Duodenal mucosa (tissue), 2 donors: ENCODE results near the gene GRID2.

Experiments
- H3K27ac ChIP-seq: one replicate; pipeline ENCODE4 v1.7.0; 2013; ENCODE audit warnings: low read depth, low read length
- H3K27me3 ChIP-seq, 2 donors: one replicate each; pipeline ENCODE4 v1.7.0; 2013; ENCODE audit warnings: low read length in 2 of 2, control low read depth in 1 of 2; ENCODE audit not compliant: insufficient read depth in 2 of 2, control insufficient read depth in 1 of 2
- H3K36me3 ChIP-seq, 2 donors: one replicate each; pipeline ENCODE4 v1.7.0; 2013; ENCODE audit warnings: low read length in 2 of 2, control low read depth in 1 of 2; ENCODE audit not compliant: insufficient read depth in 2 of 2, control insufficient read depth in 1 of 2
- H3K4me1 ChIP-seq, 2 donors: one replicate each; pipeline ENCODE4 v1.7.0; 2013; ENCODE audit warnings: low read length in 2 of 2, control low read depth in 1 of 2; ENCODE audit not compliant: insufficient read depth in 2 of 2, control insufficient read depth in 1 of 2
- H3K4me3 ChIP-seq, 2 donors: one replicate each; pipeline ENCODE4 v1.7.0; 2013; ENCODE audit warnings: low read length in 2 of 2, low read depth in 1 of 2
- H3K9ac ChIP-seq, 2 donors: one replicate each; pipeline ENCODE4 v1.7.0; 2013; ENCODE audit warnings: low read length in 2 of 2, low read depth in 1 of 2
- H3K9me3 ChIP-seq, 2 donors: one replicate each; pipeline ENCODE4 v1.7.0; 2013; ENCODE audit warnings: low read length in 2 of 2, control low read depth in 1 of 2; ENCODE audit not compliant: control insufficient read depth in 1 of 2

The GRID2 gene

GRCh38 chr4:93063325-93063724 lies 759.6 kb downstream of the GRID2 start:
- Histone ChIP-seq H3K36me3 (no peaks in the 10 kb centered on the region), H3K9me3 (no peaks in the 10 kb centered on the region), H3K9ac (no peak overlapping the region), H3K27me3 (no peaks in the 10 kb centered on the region), H3K27ac (no peak overlapping the region), H3K4me3 (no peak overlapping the region), H3K4me1 (peaks cover 0 to 4% of the 10 kb centered on the region in 2 donors)

GRCh38 chr4:93065790-93066189 lies 762.0 kb downstream of the GRID2 start:
- Histone ChIP-seq H3K36me3 (no peaks in the 10 kb centered on the region), H3K4me3 (no peak overlapping the region), H3K9ac (no peak overlapping the region), H3K27ac (no peak overlapping the region), H3K9me3 (no peaks in the 10 kb centered on the region), H3K27me3 (no peaks in the 10 kb centered on the region), H3K4me1 (peaks cover 0 to 4% of the 10 kb centered on the region in 2 donors)

DNA sequence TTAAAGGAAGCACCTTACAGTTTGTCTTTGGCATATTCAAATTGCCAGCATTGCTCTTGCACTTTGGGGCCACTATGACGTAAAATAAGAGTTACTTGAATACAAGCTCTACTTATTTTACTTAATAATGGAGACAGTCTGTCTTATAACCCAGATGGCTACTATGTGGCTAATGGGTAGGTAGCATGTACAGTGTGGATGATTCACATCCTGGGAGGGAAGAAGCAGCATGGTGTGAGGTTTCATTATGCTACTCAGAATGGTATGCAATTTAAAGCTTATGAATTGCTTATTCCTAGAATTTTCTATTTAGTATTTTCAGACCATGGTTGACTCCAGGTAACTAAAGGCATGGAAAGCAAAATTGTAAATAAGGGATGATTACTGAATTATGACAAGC lies 763.0 kb downstream of the GRID2 start:
- H3K9ac ChIP-seq, result no peak overlapping the region
- no peak overlapping the region for H3K27ac ChIP-seq
- no peak overlapping the region for H3K4me3 ChIP-seq
- H3K9me3 ChIP-seq, result no peaks in the 10 kb centered on the region
- no peaks in the 10 kb centered on the region for H3K27me3 ChIP-seq
- peaks cover 0 to 4% of the 10 kb centered on the region in 2 donors for H3K4me1 ChIP-seq
- H3K36me3 ChIP-seq, result no peaks in the 10 kb centered on the region

DNA sequence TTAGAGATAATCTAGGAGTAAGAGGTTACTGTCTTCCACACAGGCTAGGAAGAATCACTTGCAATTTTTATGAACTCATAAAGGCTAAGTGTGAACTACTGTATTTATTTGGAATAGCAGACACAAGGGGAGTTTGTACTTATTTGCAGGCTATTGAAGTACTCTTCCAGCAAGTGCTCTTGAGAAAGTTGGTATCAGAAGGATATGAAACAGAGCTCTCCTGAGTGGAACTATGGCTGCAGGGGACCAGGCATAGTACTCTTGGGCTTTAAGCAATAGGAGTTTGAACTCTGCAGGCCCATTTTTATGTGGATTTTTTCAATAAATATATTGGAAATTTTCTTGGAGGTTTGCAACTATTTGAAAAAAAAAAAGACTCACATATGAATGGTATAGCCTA lies 768.5 kb downstream of the GRID2 start:
- Histone ChIP-seq H3K27ac (no peak overlapping the region), H3K36me3 (no peaks in the 10 kb centered on the region), H3K9me3 (no peaks in the 10 kb centered on the region), H3K27me3 (no peaks in the 10 kb centered on the region), H3K9ac (no peak overlapping the region), H3K4me3 (no peak overlapping the region), H3K4me1 (no peaks in the 10 kb centered on the region)

DNA sequence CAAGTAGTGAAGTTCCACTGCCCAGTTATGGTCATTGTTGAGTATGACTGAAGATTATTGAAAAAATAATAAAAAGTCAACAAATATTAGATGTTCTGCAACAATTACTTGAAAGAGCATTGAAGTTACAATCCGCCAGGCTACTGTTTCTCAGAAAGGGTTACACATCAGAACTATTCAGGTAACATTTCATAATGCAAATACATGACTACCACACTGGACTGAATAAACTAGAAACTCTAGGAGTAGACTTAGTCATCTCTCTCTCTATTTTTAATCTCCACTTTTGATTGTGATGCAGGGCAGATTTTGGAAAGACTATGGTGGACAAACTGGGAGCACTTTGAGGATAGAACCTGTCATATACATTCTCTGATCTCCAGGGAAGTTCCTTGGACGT lies 776.5 kb downstream of the GRID2 start:
- Histone ChIP-seq H3K27ac (no peak overlapping the region), H3K9ac (no peak overlapping the region), H3K4me3 (no peak overlapping the region), H3K4me1 (no peaks in the 10 kb centered on the region), H3K9me3 (no peaks in the 10 kb centered on the region), H3K36me3 (no peaks in the 10 kb centered on the region), H3K27me3 (no peaks in the 10 kb centered on the region)

DNA sequence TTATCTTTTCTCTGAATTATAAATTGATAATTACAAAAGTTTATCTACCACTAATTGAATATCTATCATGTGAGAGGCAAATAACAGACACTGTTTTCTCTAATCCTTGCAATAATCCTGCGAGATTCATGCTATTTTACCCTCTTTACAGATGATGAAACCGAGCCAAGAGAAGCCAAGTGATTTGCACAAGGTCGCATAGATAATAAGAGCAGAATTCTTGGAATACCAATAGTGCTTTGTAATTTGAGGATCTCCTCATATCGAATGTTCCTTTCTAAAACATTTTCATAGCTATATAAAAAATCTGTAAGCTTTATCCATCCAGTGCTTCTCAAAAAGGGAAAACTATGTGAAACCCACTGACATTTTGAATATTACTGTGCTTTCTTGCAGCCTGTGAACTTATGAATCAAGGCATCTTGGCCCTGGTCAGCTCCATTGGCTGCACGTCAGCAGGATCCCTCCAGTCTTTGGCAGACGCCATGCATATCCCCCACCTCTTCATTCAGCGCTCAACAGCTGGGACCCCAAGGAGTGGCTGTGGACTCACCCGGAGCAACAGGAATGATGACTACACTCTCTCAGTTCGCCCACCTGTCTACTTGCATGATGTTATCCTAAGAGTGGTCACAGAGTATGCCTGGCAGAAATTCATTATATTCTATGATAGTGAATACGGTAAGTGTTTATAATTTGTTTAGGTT lies 781.0 kb downstream of the GRID2 start:
- no peak overlapping the region for H3K27ac ChIP-seq
- no peaks in the 10 kb centered on the region for H3K9me3 ChIP-seq
- no peaks in the 10 kb centered on the region for H3K4me1 ChIP-seq
- no peak overlapping the region for H3K9ac ChIP-seq
- no peaks in the 10 kb centered on the region for H3K36me3 ChIP-seq
- H3K27me3 ChIP-seq, result no peaks in the 10 kb centered on the region
- no peak overlapping the region for H3K4me3 ChIP-seq

GRCh38 chr4:93086356-93086755 lies 782.6 kb downstream of the GRID2 start:
- Histone ChIP-seq H3K4me3 (no peak overlapping the region), H3K36me3 (no peaks in the 10 kb centered on the region), H3K27me3 (no peaks in the 10 kb centered on the region), H3K9ac (no peak overlapping the region), H3K27ac (no peak overlapping the region), H3K4me1 (no peaks in the 10 kb centered on the region), H3K9me3 (no peaks in the 10 kb centered on the region)

DNA sequence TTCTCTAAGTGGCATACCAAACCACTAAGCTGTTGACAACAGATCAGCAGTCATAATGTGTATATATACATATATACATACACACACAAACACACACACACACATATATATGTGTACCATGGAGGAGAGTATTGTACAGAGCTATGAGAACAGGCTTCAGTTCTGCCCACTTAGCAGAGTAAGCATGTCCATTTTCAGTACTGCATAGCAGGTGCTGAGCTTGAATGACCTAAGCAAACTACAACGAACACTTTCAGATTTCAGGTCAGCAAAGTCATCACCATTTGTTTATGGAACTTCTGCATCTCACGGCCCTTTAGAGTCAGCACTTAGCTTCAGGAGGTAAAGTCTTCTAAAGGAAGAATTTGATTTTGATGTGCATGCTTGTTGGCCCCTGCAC lies 789.0 kb downstream of the GRID2 start:
- H3K36me3 ChIP-seq, result no peaks in the 10 kb centered on the region
- H3K27ac ChIP-seq, result no peak overlapping the region
- H3K9ac ChIP-seq, result no peak overlapping the region
- no peak overlapping the region for H3K4me3 ChIP-seq
- no peaks in the 10 kb centered on the region for H3K4me1 ChIP-seq
- no peaks in the 10 kb centered on the region for H3K9me3 ChIP-seq
- H3K27me3 ChIP-seq, result no peaks in the 10 kb centered on the region

DNA sequence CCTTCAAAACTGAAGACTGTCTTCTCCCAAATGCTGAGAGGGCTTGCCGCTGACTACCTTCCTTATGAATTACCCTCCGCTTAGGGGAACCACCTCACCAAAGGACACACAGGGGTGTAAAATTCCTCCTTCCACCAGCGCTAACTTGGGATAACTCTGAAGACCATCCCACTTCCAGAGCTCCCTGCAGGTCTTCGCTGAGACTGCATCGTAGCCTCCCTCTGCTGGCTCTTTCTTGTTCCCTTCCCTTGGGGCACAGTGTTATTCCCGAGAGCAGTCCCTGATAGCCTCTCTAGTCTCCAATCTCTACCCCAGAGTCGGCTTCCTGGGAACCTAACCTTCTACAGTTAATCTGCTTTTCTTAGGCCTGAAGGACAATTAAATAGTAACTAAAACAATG lies 799.3 kb downstream of the GRID2 start:
- Histone ChIP-seq H3K27ac (no peak overlapping the region), H3K36me3 (no peaks in the 10 kb centered on the region), H3K4me1 (no peaks in the 10 kb centered on the region), H3K4me3 (no peak overlapping the region), H3K9ac (no peak overlapping the region), H3K9me3 (no peaks in the 10 kb centered on the region), H3K27me3 (no peaks in the 10 kb centered on the region)

GRCh38 chr4:93116624-93117023 lies 812.9 kb downstream of the GRID2 start:
- Histone ChIP-seq H3K27ac (no peak overlapping the region), H3K4me1 (no peaks in the 10 kb centered on the region), H3K9me3 (no peaks in the 10 kb centered on the region), H3K27me3 (no peaks in the 10 kb centered on the region), H3K4me3 (no peak overlapping the region), H3K9ac (no peak overlapping the region), H3K36me3 (no peaks in the 10 kb centered on the region)

- Histone ChIP-seq H3K9me3 (no peaks in the 10 kb centered on the region), H3K4me3 (no peak overlapping the region), H3K27ac (no peak overlapping the region), H3K36me3 (no peaks in the 10 kb centered on the region), H3K9ac (no peak overlapping the region), H3K4me1 (no peaks in the 10 kb centered on the region), H3K27me3 (no peaks in the 10 kb centered on the region)
Measured at GRCh38 chr4:93127489-93127888, 823.7 kb downstream of the GRID2 start.
